ENCODE data around the gene ABHD14A.

Gene ABHD14A

DNA sequence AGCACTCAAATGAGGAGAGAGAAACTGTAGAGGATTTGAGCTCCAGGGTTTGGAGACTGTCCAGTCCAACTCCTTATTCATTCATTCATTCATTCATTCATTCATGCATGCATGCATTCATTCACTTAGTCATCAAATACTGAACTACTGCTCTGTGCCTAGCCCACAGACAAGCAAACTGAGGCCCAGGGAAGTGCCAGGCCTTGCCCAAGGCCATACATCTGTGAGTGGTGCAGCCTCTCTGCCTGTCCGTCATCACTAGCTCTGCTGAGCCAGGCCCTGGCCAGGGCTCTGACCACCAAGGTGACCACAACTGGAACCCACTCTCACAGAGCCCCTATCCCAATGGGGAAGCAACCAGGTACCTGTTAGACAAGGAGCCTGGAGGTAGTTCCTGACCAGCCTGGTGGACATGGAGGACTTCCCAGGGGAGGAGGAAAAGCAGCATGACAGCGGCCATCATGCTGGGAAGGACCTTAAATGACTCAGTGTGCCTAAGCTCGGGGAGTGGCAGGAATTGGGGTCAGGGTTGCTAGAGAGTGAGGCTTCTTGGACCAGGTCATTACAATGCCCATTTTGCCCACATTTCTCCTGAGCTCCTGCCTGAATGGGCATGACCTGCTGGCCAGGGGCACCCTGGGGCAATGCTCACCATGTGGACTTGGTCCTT lies 48.4 kb downstream of the ABHD14A start:
- H3K9me3 ChIP-seq (ENCODE audit: control insufficient read depth, low read length) = no peaks in the 10 kb centered on the region
- no peaks in the 10 kb centered on the region for H3K79me2 ChIP-seq
- no peak overlapping the region for H3K27ac ChIP-seq
- no peaks in the 10 kb centered on the region for H3K4me1 ChIP-seq
- no peaks in the 10 kb centered on the region for H3K36me3 ChIP-seq (ENCODE audit: control insufficient read depth, insufficient read depth, low read length)
- no peak overlapping the region for H3K4me2 ChIP-seq (ENCODE audit: low read length)
- H3K4me3 ChIP-seq (ENCODE audit: low read depth, low read length) = no peak overlapping the region
- H3K9ac ChIP-seq = no peak overlapping the region
- TF ChIP-seq, protein P1, sequence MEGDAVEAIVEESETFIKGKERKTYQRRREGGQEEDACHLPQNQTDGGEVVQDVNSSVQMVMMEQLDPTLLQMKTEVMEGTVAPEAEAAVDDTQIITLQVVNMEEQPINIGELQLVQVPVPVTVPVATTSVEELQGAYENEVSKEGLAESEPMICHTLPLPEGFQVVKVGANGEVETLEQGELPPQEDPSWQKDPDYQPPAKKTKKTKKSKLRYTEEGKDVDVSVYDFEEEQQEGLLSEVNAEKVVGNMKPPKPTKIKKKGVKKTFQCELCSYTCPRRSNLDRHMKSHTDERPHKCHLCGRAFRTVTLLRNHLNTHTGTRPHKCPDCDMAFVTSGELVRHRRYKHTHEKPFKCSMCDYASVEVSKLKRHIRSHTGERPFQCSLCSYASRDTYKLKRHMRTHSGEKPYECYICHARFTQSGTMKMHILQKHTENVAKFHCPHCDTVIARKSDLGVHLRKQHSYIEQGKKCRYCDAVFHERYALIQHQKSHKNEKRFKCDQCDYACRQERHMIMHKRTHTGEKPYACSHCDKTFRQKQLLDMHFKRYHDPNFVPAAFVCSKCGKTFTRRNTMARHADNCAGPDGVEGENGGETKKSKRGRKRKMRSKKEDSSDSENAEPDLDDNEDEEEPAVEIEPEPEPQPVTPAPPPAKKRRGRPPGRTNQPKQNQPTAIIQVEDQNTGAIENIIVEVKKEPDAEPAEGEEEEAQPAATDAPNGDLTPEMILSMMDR (IDR thresholded peaks at IDR 0.05) = no peak
- no peak overlapping the region for H2AFZ ChIP-seq
- H3K27me3 ChIP-seq (ENCODE audit: control insufficient read depth, insufficient read depth, low read length) = no peaks in the 10 kb centered on the region

DNA sequence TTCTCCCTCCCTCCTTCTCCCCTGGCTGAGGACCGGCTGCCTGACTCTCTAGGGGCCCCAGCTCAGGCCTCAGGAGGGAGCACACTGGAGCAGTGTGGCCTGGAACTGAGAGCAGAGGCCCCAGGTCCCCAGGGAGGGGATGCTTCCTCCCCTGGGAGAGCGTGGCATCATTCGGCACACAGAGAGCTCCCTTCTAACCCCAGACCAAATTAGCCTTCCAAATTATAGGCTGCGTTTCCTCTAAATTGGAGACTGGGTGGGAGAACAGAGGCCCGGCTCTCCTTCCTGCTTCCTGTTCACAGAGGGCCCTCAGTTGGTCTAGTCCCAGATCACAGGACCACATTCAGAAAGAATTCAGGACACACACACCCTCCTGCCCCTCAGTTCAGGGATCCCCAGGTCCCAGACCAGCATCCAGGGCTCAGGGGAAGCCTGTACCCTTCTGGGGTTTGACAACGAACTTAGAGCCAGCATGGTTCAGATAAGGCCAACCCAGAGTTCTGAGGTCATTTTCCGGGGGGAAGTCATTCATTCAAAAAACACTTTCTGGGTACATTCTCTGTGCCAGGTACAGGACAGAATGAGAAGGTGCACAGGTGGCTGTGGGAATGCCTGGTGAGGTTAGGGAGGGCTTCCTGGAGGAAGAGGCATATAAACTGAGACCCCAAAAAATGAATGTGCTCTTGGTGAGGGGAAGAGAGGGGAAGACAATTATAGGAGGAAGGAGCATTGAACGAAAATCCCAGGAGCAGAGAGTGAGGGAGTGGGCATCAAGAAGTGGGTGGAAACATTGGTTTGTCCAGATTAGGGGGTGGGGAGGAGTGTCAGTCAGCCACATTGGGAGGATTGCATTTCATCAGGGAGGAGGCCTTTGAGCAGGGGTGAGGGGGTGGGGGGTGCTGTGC lies 49.2 kb downstream of the ABHD14A start:
- TF ChIP-seq, protein P1 (IDR thresholded peaks at IDR 0.05) = no peak
- Histone ChIP-seq H3K4me1 (no peaks in the 10 kb centered on the region), H3K9me3 (ENCODE audit: control insufficient read depth, low read length) (no peaks in the 10 kb centered on the region), H3K4me3 (ENCODE audit: low read depth, low read length) (no peak overlapping the region), H3K36me3 (ENCODE audit: control insufficient read depth, insufficient read depth, low read length) (no peaks in the 10 kb centered on the region), H2AFZ (no peak overlapping the region), H3K27ac (no peak overlapping the region), H3K9ac (no peak overlapping the region), H3K79me2 (no peaks in the 10 kb centered on the region), H3K4me2 (ENCODE audit: low read length) (no peak overlapping the region), H3K27me3 (ENCODE audit: control insufficient read depth, insufficient read depth, low read length) (no peaks in the 10 kb centered on the region)

DNA sequence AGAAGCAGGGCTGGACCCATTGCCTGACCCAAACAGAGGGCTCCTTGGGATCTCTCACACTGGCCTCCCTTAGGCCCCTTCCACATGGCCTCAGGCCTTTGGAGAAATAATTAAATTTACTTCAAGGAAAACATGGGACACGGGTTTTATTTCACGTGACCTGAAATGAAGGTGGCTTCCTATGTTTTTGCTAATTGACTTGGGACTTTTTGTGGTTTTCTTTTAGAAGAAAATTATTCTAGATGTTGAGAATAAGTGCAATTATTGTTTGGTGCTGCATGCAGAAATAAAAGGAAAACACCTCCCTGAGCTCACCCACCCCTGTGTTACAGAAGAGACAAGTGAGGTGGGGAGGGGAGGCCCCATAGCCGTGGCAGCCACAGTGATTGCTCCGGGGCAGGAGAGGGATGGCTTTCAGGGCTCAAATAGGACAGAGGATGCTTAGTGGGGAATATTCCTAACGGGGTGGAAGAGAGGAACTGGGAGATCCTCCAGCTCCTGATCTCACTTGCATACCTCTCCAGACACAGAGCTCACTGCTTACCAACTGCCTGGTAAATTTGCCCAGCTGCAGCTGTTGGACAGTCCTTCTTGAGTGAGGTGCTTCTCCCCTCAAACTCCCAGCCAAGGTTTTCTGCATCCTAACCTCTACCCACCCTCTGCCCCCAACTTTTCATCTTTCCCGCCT lies 50.0 kb downstream of the ABHD14A start:
- TF ChIP-seq, protein P1 (IDR thresholded peaks at IDR 0.05) = no peak
- no peaks in the 10 kb centered on the region for H3K4me1 ChIP-seq
- no peaks in the 10 kb centered on the region for H3K36me3 ChIP-seq (ENCODE audit: control insufficient read depth, insufficient read depth, low read length)
- no peak overlapping the region for H3K27ac ChIP-seq
- no peak overlapping the region for H3K4me3 ChIP-seq (ENCODE audit: low read depth, low read length)
- H3K9me3 ChIP-seq (ENCODE audit: control insufficient read depth, low read length) = no peaks in the 10 kb centered on the region
- H3K9ac ChIP-seq = no peak overlapping the region
- no peak overlapping the region for H2AFZ ChIP-seq
- no peaks in the 10 kb centered on the region for H3K79me2 ChIP-seq
- H3K4me2 ChIP-seq (ENCODE audit: low read length) = no peak overlapping the region
- H3K27me3 ChIP-seq (ENCODE audit: control insufficient read depth, insufficient read depth, low read length) = no peaks in the 10 kb centered on the region

DNA sequence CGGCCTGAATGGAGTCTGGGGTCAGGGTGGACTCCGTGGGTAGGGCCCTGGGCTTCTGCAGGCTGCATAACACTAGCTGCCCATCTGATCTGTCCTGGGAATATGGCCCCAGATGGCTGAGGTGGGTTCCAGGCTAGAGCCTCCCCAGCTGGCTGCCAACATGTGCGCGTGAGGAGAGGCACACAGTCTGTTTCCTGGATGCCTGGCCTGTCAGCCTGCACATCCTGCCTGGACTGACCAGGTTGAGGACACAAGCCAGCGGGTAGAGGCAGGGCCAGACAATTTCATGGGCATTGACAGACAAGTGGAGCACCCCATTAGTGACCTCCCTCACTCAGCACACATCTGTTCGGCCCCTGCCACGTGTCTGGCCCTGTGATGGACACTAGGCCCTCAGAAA lies 50.6 kb downstream of the ABHD14A start:
- Histone ChIP-seq H3K4me1 (no peaks in the 10 kb centered on the region), H3K9ac (no peak overlapping the region), H2AFZ (no peak overlapping the region), H3K79me2 (no peaks in the 10 kb centered on the region), H3K27me3 (ENCODE audit: control insufficient read depth, insufficient read depth, low read length) (no peaks in the 10 kb centered on the region), H3K4me2 (ENCODE audit: low read length) (no peak overlapping the region), H3K4me3 (ENCODE audit: low read depth, low read length) (no peak overlapping the region), H3K36me3 (ENCODE audit: control insufficient read depth, insufficient read depth, low read length) (no peaks in the 10 kb centered on the region), H3K9me3 (ENCODE audit: control insufficient read depth, low read length) (no peaks in the 10 kb centered on the region), H3K27ac (no peak overlapping the region)
- TF ChIP-seq, protein P1 (IDR thresholded peaks at IDR 0.05) = no peak

Data from parathyroid adenoma (tissue), 2 donors.